Measurements from ENCODE around the gene CA10.

The CA10 gene

GRCh38 chr17:51795401-51795800 is 363.1 kb downstream of the CA10 start:
- TF ChIP-seq SIN3A (IDR thresholded peaks at IDR 0.05; ENCODE audit: borderline replicate concordance, insufficient read depth, low read length) (no peak), TAF1 (IDR thresholded peaks at IDR 0.05; ENCODE audit: borderline replicate concordance, insufficient read depth, low read length) (no peak), REST (IDR thresholded peaks at IDR 0.05; ENCODE audit: insufficient read depth in 1 of 2, low read depth in 2 of 2, low read length in 2 of 2) (no peak)

GRCh38 chr17:51794466-51794865 is 364.0 kb downstream of the CA10 start:
- TF ChIP-seq REST (IDR thresholded peaks at IDR 0.05; ENCODE audit: insufficient read depth in 1 of 2, low read depth in 2 of 2, low read length in 2 of 2) (no peak), SIN3A (IDR thresholded peaks at IDR 0.05; ENCODE audit: borderline replicate concordance, insufficient read depth, low read length) (no peak), POLR2AphosphoS5 (IDR thresholded peaks at IDR 0.05; ENCODE audit: low read depth, low read length) (no peak)

GRCh38 chr17:51793686-51794085 is 364.8 kb downstream of the CA10 start:
- TF ChIP-seq SIN3A (IDR thresholded peaks at IDR 0.05; ENCODE audit: borderline replicate concordance, insufficient read depth, low read length) (no peak), POLR2AphosphoS5 (IDR thresholded peaks at IDR 0.05; ENCODE audit: low read depth, low read length) (no peak), TAF1 (IDR thresholded peaks at IDR 0.05; ENCODE audit: borderline replicate concordance, insufficient read depth, low read length) (no peak)

- TF ChIP-seq REST (IDR thresholded peaks at IDR 0.05; ENCODE audit: insufficient read depth in 1 of 2, low read depth in 2 of 2, low read length in 2 of 2): no peak
- TF ChIP-seq SIN3A (IDR thresholded peaks at IDR 0.05; ENCODE audit: borderline replicate concordance, insufficient read depth, low read length): no peak
- no peak for TF ChIP-seq POLR2AphosphoS5 (IDR thresholded peaks at IDR 0.05; ENCODE audit: low read depth, low read length)
- no peak for TF ChIP-seq TAF1 (IDR thresholded peaks at IDR 0.05; ENCODE audit: borderline replicate concordance, insufficient read depth, low read length)
- no peak for TF ChIP-seq FOXP2 (optimal IDR thresholded peaks at IDR 0.05; ENCODE audit: borderline replicate concordance, extremely low read depth, extremely low read length, insufficient read depth)
Observed at GRCh38 chr17:51778842-51779241, 379.7 kb downstream of the CA10 start.

GRCh38 chr17:51770027-51770759 is 388.3 kb downstream of the CA10 start:
- TF ChIP-seq FOXP2 (optimal IDR thresholded peaks at IDR 0.05; ENCODE audit: borderline replicate concordance, extremely low read depth, extremely low read length, insufficient read depth) (no peak), REST (IDR thresholded peaks at IDR 0.05; ENCODE audit: insufficient read depth in 1 of 2, low read depth in 2 of 2, low read length in 2 of 2) (no peak), TAF1 (IDR thresholded peaks at IDR 0.05; ENCODE audit: borderline replicate concordance, insufficient read depth, low read length) (no peak), POLR2AphosphoS5 (IDR thresholded peaks at IDR 0.05; ENCODE audit: low read depth, low read length) (no peak), SIN3A (IDR thresholded peaks at IDR 0.05; ENCODE audit: borderline replicate concordance, insufficient read depth, low read length) (no peak)

Data from PFSK-1 (cell line).